Measurements from ENCODE around the gene RTL10. TPM values are rescaled to one million over a fixed set of nuclear protein-coding genes. Genes with fewer than 3 reads are reported as not detected.
A peak's percentile ranks its signal among the peaks of the same experiment; 100 is the strongest.

The RTL10 gene
- total RNA-seq, 1 donor from 2014 or later = 9.4 TPM

DNA sequence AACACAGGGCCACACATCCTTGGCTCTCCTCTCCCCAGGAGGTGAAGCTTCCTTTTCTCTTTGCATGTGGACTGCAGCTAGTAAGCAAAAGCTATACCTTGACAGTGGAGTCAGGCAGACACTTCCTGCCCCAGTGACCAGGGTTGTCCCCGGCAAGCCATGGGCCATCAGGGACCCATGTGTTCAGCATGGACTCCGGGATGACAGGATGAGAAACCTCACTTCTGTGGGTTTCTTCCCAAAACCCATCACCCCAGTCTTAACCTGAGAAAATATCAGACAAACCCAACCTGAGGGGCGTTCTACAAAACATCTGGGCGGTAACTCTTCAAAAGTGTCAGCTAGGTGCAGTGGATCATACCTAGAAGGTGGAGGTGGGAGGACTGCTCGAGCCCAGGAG, 40.2 kb downstream of the RTL10 start:
- no peak for ATAC-seq

DNA sequence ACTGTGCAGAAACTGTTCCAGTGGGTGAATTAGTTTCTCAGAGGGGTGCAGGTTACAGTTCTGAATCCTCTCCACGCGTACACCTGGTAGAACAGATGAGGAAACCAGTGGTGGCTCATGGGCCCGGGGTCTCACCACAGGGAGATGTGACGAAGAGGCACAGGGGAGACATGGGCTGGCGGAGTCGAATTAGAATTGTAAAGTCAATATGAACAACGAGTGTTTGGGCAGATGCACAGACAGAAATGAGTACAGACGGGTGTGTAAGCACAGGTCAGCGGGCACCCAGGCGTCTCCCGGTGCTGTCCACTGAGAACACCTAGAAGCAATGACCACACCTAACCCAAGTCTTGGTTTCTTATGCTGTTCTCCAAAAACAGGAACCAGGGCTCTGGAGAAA, 41.8 kb downstream of the RTL10 start:
- peak; percentile 21 for DNase-seq (ENCODE audit: low spot score)
- no peak for ATAC-seq

More for the DNA sequence above, 40.2 kb downstream of the RTL10 start:
- no peak for DNase-seq (ENCODE audit: low spot score)

DNA sequence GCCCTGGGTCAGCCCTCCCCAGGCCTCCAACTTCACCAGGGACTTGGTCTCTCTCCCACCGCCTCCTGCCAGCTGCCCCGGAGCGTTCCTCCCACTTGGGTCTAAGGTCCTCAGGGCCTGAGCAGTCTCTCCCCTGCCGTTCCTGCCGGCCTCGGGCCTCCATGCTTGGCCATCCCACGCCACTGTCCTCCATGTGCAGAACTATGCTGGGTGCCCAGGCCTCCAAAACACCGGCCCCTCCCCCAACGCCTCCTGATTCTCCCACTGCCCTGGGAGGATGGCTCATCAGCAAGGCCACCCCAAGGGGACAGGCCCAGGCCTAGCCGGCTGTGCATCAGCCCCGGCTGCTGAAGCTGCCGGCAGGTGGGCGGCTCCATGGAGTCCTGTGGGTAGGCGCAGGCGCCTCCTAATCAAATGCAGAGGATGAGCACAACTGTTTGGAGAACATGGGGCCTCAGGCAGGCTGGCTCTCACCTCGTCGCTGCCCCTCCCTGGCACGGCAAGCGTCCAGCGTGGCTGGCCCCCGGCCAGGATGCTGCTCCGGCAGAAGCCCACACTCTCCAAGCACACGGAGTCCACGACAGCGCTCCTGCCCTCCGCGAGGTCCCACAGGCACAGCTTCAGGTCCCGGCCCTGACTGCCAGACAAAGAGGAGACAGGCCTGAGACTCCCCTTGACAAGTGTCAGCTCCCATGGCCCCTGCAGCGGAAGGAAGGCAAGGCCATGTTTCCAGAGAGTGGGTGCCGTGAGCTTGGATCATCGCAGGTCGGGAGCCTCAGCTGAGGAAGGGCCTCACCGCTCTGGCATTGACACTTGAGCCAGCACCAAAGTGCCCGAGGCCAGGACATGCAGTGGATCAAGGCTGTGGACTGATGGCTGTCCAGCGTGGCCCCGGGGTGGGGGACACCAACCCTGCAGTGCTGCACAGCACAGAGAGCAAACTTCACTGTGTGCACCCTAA, 42.6 kb downstream of the RTL10 start:
- peak; percentile 44 for DNase-seq (ENCODE audit: low spot score)
- ATAC-seq = no peak

DNA sequence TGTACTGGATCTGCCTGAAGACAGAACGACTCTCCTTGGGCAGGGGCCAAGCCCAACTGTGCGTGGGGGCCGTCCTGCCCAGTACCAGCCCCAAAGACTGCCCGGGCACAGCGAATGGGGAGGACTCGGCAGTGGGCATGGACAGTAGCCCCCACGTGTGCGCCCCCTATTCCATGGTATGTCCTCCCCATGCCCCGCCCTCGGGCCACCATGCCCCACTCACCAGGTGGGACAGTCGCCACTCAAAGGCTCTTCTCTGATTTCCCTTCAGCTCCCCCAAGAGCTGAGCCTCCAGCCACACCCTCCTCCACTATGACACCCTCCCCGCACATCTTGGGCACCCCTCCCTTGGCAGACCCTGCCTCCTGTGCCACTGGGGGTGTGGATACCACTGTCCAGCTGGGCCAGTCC, 43.5 kb downstream of the RTL10 start:
- DNase-seq (ENCODE audit: low spot score) (peak; percentile 38), ATAC-seq (no peak)

DNA sequence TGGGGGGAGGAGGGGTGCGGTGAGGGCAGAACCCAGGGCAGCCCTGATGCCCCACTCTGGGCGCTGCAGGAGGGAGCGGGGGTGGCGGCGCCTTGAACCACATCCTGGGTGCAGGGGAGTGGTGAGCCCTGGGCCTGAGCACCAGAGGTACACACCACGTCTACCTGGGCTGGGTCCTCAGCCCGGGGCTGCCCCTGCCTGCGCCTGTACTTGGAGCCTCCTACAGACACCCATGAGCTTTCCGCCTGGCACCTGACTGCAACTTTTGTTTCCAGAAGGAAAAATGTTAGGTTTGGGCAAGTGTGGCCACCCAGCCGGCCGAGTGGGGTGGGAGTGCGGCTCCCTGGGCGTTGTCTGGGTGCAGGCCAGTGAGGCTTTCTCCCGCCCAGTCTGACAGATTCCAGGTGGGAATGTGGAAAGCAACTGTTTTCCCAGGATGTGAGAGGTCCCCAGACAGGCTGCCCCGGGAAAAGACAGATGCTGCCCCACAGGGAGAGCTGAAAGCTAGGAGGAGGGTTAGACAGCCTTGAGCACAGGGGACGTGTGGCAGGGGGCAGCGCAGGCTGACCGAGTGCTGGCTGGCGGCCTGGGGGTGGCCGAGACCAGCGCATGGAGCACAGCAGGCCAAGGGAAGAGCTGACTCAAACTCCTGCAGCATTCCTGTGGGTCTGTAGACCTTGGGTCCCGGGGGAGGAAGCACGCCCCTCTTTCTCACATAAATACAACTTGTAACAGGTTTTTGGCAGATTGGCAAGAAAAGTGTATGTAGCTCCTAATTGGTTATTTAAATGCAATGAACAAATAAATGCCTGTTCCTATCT, 44.1 kb downstream of the RTL10 start:
- peak; percentile 38 for DNase-seq (ENCODE audit: low spot score)
- no peak for ATAC-seq

DNA sequence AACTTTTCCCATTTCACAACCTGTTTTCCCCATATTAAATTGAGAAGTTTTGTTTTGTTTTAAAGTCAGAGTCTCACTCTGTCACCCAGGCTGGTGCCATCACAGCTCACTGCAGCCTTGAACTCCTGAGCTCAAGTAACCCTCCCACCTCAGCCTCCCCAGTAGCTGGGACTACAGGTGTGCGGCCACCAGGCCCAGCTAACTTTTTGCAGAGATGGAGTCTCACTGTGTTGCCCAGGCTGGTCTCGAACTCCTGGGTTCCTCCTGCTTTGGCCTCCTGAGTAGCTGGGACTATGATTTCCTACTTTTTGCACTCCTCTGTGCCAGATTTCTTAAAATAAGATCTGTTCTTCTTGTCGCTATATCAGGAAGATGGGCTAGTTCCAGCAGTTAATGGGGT, 44.9 kb downstream of the RTL10 start:
- peak; percentile 31 for DNase-seq (ENCODE audit: low spot score)
- no peak for ATAC-seq

DNA sequence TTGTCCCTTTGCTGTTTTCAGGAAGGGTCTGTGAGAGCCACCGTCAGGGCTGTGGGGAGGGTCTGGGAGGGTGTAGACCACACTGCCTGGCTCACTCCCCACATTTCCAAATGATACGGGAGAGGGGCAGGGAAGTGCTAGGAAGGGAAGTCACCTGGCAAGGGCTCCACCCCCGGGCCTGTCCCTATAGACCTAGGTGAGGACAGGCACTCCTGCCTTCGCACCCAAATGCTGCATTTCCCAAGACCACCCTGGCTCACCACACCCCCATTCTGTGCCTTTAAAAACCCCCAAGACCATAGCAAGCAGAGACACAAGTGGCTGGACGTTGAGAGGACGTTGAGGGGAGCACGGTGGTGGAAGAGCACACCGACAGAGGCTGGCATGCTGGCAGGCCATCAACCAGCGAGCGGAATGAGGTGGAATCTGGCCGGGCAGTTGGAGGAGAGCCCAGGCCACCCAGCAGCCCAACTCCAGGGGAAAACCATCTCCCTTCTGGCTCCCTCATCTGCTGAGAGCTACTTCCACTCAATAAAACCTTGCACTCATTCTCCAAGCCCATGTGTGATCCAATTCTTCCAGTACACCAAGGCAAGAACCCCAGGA, 45.7 kb downstream of the RTL10 start:
- DNase-seq (ENCODE audit: low spot score) (peak; percentile 79), ATAC-seq (peak; percentile 97)

DNA sequence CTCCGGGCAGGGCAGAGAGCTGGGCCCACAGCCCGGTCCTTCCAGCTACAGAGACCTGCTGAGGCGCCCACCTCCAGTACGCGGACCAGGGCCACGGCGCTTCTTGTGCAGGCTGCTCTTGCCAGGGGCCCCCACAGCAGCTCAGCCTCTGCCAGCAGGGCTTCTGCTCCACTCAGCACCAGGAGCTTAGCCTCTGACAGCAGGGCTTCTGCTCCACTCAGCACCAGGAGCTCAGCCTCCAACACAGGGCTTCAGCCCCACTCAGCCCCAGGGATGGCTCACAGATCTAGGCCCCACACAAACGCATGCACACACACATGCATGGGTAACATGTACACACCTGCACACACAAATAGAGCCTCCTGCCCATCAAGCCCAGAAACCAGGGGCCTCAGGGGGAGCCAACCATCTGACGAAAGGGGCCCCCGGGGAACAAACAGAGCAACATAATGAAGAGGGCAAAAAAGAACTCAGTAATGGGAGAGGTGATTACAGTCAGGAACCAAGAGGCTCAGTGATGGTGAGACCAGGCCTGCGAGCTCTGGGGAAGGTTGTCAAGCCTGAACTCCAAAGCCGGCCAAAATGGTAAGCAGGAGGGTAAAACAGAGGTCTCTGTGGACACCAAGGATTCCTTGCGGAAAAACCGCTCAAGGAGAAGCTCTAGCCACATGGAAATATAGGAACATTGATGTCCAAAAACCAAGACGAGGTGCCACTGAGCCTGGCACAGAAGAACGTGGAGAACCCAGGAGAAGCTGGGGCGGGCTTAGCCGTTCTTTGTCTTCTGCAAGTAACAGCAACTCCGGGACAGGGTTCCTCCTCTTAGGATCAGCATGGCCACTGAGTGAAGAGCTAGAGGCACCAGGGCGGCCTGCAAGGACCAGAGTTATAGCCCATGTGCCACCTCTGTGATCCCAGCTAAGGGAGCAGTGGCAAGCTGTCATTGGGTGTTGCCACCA, 46.5 kb downstream of the RTL10 start:
- ATAC-seq (no peak), DNase-seq (ENCODE audit: low spot score) (no peak)

DNA sequence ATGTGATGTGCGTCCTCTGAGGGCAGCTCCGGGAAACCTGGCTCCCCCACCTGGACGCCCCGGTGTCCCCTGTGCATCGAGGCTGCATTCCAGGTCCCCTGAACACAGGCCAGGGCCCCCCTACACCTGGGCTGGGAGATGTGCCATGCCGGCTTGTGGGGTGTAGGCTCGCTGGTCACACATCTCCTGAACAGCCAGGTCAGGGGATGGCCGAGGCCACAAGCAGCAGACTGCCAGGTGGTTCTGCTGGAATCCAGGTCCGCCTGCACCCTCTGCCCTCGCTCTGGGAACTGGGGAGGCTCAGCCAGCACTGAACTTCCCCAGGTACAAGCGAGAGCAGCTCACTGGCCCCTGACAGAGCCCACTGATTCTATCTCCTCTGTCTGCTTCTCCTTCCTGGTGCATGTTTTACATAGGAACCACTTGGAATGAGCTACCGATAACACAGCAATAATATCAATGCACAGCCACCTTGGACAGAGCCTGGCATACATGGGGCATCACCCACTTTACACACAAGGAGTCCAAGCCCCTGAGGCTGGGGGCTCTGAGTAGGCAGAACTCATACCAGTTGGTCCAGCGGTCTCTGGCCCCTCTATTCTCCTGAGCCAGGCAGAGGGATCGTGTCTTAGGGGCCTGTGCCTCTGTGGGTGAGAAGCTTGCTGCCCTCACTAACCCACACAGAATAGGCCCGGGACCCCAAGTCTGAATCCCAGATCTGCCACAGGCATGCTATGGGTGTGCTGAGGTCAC, 47.3 kb downstream of the RTL10 start:
- ATAC-seq = no peak
- DNase-seq (ENCODE audit: low spot score) = no peak

DNA sequence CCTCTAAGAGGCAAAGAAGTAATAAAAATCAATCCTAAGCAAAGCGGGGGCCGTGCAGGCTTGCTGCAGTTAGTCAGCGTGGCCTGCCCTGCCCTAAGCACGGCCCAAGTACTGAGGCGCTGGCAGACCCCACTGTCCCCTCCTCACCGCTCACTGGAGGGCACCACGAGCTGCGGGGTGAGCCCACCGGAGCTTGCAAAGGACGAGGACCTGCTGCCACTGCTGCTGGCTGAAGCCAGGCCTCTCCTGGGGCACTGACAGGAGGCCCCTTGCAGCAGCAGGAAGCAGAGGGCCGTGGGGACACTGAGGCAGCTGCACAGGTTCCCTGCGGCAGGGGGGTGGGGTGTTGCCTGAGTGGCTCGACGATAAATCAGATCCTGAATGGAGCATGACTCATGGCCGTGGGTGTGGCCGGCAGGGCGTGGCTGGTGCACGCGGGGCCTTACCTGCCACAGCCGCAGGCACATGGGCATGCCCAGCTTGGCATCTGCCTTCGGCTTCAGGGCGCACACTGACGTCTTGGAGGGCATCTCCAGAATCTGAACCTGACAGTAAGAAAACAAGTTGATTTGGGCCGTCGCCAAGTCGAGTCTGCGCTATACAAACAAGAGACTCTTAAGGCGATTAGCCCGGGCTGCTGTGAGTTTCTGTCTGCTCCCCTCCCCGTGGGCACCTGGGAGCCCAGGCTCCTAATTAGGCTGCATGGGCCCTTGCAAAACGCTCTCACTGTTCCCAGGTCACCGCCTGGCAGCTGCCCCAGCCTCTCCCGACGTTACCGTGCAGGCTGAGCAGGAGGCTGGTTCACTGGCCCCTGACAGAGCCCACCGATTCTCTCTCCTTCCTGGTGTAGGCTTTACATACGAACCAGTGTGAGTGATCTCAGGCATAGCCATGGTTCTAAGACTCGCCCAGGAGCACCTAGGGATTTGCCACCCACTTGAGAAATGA, 48.2 kb downstream of the RTL10 start:
- no peak for ATAC-seq
- peak; percentile 33 for DNase-seq (ENCODE audit: low spot score)

DNA sequence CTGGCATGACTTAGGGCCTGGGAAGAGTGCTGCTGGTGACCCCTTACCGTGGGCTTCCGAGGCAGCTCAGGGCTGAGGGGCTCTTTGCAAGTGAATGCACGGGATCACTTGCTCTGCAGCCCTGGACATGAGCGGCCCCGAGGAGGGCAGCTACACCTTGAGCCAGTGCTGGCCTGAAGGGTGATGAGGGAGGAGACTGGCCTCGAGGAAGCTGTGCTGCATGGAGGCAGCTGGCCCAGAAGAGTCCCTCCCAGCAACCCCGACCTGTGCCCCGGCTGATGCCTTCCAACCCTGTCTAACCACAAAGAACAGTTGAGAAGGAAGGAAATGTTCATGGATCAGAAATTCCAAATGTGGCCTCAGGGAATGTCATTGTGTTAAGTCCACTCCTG, 48.9 kb downstream of the RTL10 start:
- DNase-seq (ENCODE audit: low spot score) (peak; percentile 28), ATAC-seq (no peak)

Other genes starting within 250 kb of the RTL10 start
- 1.1 TPM for gene SEPTIN5, start 140.4 kb downstream of the RTL10 start, total RNA-seq
- gene GP1BB, start 131.3 kb downstream of the RTL10 start, total RNA-seq = 0.75 TPM
- gene TBX1, start 94.1 kb downstream of the RTL10 start, total RNA-seq = 0.40 TPM
- gene GNB1L, start within 50 bp of the RTL10 start, total RNA-seq = 4.3 TPM
- 145 TPM for gene COMT, start 86.9 kb upstream of the RTL10 start, total RNA-seq
- 44.6 TPM for gene TXNRD2, start 86.9 kb upstream of the RTL10 start, total RNA-seq
- gene ARVCF, start 161.9 kb upstream of the RTL10 start, total RNA-seq = 18.7 TPM
- 12.5 TPM for gene TANGO2, start 166.2 kb upstream of the RTL10 start, total RNA-seq
- gene DGCR8, start 225.4 kb upstream of the RTL10 start, total RNA-seq = 26.9 TPM